HUES64 (cell line): ENCODE data around the gene TAS2R3.
"Not testable (repeated sequence)": the region's sequence is repeated elsewhere in the genome, so short reads cannot be mapped to it uniquely, and the experiment has no call there.

Experiments used
- H3K27ac ChIP-seq: 2 replicates; pipeline ENCODE4 v1.7.0; 2013; ENCODE audit warnings: low read depth, low read length, inconsistent platforms
- H3K27me3 ChIP-seq: 2 replicates; pipeline ENCODE4 v1.6.1; 2013; ENCODE audit warnings: mild to moderate bottlenecking, low read length; ENCODE audit not compliant: insufficient read depth
- H3K36me3 ChIP-seq: 2 replicates; pipeline ENCODE4 v1.6.1; 2013; ENCODE audit warnings: mild to moderate bottlenecking, low read length; ENCODE audit not compliant: insufficient read depth
- H3K4me1 ChIP-seq: 2 replicates; pipeline ENCODE4 v1.6.1; 2013; ENCODE audit warnings: mild to moderate bottlenecking, low read length, moderate library complexity; ENCODE audit not compliant: insufficient read depth
- H3K4me3 ChIP-seq: 2 replicates; pipeline ENCODE4 v1.5.1; 2013; ENCODE audit warnings: mild to moderate bottlenecking, low read length, moderate library complexity
- H3K9ac ChIP-seq: 2 replicates; pipeline ENCODE4 v1.6.1; 2013; ENCODE audit warnings: mild to moderate bottlenecking, low read depth, low read length
- H3K9me3 ChIP-seq: 2 replicates; pipeline ENCODE4 v1.6.1; 2013; ENCODE audit warnings: low read depth, low read length; ENCODE audit not compliant: insufficient read depth
- WGBS: fragments of 150-250, 120-280 bp; methylation state at CpG from one replicate; pipeline ENCODE4 v1.1.7; 2013; ENCODE audit warnings: missing lambda C conversion rate; 5-methylcytosine and 5-hydroxymethylcytosine counted together

Gene TAS2R3

DNA sequence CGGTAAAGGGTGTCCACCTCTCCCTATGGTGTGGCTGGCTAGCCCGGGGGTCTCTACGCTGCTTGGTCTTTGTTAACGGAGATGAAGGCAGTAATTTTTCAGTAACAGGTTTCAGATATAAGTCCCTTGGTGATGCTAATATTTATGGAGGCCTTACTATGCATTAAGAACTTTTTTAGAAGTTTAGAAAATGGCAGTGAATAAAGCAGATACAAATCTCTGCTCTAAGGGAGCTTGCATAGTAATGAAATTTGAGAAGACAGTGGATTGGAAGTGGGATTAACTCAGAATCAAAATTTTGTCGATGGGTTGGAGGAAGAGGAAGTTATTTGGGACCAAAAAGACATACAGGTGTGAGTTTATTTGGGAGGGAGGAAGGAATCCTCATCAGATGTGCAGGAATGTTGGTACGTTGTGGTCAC, 25.3 kb upstream of the TAS2R3 start:
- 0% methylated on average over 6 of the region's 6 CpGs for WGBS
- H3K36me3 ChIP-seq, result peaks cover 47% of the 10 kb centered on the region

DNA sequence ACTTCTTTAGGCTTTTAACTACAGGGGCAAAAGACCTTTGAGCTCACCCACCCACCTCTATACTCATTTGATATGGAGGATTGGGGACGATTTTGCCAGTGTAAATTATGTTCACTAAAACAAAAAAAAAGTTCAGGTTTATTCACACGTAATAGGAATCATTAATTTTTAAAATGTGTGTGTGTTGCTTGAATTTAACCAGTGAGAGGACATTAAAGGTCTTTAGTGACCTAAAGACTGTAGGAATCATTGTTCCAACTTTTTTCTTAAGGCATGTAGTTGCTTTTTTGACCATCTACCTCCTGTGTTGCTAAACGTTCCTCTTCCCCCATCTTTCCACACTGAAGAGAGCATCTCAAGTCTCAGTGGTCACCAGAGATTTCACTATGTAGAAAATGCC, 24.6 kb upstream of the TAS2R3 start:
- H3K9ac ChIP-seq, result peak overlapping the region; percentile 96
- H3K9me3 ChIP-seq, result no peaks in the 10 kb centered on the region
- no peak overlapping the region for H3K27ac ChIP-seq
- WGBS, result 88% methylated on average over 2 of the region's 3 CpGs
- H3K27me3 ChIP-seq, result no peaks in the 10 kb centered on the region
- peaks cover 53% of the 10 kb centered on the region for H3K36me3 ChIP-seq
- H3K4me1 ChIP-seq, result peaks cover 16% of the 10 kb centered on the region
- H3K4me3 ChIP-seq, result peak overlapping the region; percentile 96

More for the DNA sequence above, 25.3 kb upstream of the TAS2R3 start:
- peak overlapping the region; percentile 96 for H3K4me3 ChIP-seq
- peak overlapping the region; percentile 96 for H3K9ac ChIP-seq
- H3K9me3 ChIP-seq, result no peaks in the 10 kb centered on the region
- peaks cover 16% of the 10 kb centered on the region for H3K4me1 ChIP-seq
- H3K27ac ChIP-seq, result peak overlapping the region; percentile 74
- no peaks in the 10 kb centered on the region for H3K27me3 ChIP-seq

DNA sequence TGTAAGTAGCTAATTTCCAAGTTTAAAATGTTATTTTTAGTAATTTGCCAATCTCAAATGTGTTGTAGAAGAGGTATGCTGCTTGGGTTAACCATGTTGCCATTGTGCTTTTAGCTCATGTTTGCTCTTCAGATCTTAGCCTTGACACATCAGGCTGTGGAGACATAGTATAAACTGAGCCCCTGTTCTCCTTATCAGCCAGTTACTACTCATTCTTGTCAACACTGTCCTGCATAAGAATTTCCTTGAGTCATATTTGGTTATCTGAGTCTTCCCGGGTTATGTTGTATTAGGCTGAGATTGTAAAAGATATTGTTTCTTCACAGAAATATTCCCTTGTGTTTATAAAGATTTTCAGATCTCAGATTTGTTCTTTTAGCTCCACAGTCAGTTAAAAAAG, 21.7 kb upstream of the TAS2R3 start:
- Histone ChIP-seq H3K4me1 (peaks cover 13% of the 10 kb centered on the region), H3K27me3 (no peaks in the 10 kb centered on the region), H3K27ac (no peak overlapping the region), H3K36me3 (peaks cover 83% of the 10 kb centered on the region), H3K9me3 (no peaks in the 10 kb centered on the region), H3K4me3 (no peak overlapping the region), H3K9ac (no peak overlapping the region)
- no CpG with 5 or more reads among the region's 1 CpG for WGBS

DNA sequence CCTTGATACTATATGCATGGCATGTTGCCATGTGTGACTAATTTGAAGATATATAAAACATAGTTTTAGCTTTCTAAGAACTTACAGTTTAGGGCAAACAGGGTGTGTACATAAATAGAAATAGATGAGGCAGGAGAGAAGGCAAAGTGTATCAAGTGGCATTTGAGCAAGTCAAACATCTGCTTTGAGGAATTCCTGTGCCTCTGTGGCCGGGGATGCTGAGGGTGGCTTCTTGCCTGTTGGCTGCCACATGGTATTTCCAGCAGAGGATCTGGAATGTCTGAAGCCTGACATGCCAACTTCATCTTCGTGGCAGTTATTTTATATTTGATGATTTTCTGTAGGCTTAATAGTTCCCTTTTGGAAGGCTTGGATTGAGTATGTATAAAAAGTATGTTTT, 19.8 kb upstream of the TAS2R3 start:
- Histone ChIP-seq H3K36me3 (peaks cover 98% of the 10 kb centered on the region), H3K27me3 (no peaks in the 10 kb centered on the region), H3K4me3 (no peak overlapping the region), H3K4me1 (peaks cover 7% of the 10 kb centered on the region; the same call in 1 of the 2 replicates), H3K9ac (no peak overlapping the region), H3K27ac (no peak overlapping the region), H3K9me3 (peaks cover 2% of the 10 kb centered on the region; the same call in 1 of the 2 replicates)
- WGBS, result 92% methylated on average over 2 of the region's 2 CpGs

DNA sequence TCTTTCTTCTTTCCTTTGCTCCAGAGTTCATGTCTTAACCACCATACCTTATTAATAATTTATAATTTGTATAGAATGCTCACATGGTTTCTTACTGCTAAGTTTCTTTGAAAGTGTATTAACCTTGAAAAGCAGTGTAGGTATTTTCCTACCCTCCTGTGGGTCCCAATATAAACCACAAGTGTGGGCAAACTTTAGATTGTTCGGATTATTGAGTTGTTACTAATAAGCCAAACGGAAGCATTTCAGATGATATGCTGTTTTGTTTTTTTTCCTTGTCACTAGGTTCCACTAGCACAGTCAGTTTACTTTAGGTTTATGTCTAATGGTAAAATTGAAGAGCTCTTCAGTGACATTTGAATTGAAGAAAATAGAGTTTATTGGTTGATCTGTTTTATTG, 15.5 kb upstream of the TAS2R3 start:
- Histone ChIP-seq H3K9me3 (peaks cover 30% of the 10 kb centered on the region), H3K4me1 (no peaks in the 10 kb centered on the region), H3K4me3 (no peak overlapping the region), H3K9ac (no peak overlapping the region), H3K27ac (no peak overlapping the region), H3K27me3 (no peaks in the 10 kb centered on the region), H3K36me3 (peaks cover 99% of the 10 kb centered on the region)
- 96% methylated on average over 2 of the region's 2 CpGs for WGBS

DNA sequence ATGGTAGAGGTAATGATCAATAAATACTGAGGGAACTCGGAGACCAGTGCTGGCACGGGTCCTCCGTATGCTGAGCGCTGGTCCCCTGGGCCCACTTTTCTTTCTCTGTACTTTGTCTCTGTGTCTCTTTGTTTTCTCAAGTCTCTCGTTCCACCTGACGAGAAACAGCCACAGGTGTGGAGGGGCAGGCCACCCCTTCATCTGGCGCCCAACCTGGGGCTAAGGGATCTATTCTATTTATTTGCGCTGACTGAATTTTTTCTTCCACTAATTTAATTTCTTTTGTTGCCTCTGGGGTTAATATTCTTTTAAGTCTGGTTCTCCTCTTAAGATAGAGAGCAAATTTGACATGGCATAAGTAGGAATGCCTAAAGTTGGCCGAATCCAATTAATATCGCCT, 12.0 kb upstream of the TAS2R3 start:
- H3K27me3 ChIP-seq, H3K27ac ChIP-seq, H3K9ac ChIP-seq, H3K4me1 ChIP-seq, H3K4me3 ChIP-seq: not testable (repeated sequence)
- peaks cover 97% of the 10 kb centered on the region for H3K36me3 ChIP-seq
- 95% methylated on average over 8 of the region's 10 CpGs for WGBS
- peaks cover 30% of the 10 kb centered on the region for H3K9me3 ChIP-seq

DNA sequence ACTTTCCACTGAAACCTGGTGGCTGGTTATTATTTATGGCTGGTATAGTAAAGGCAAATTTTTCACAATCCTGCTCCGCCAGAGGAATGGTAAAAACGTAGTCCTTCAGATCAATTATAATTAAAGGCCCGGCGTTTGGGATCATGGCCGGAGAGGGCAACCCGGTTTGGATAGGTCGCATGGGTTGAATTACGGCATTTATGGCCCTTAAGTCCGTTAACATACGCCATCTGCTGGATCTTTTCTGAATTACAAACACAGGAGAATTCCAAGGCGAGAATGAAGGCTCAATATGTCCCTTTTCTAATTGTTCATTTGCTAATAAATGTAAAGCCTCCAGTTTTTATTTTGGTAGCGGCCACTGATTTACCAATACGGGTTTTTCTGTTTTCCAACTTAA, 11.3 kb upstream of the TAS2R3 start:
- Histone ChIP-seq H3K4me3 (no peak overlapping the region), H3K36me3 (peaks cover 97% of the 10 kb centered on the region), H3K4me1 (no peaks in the 10 kb centered on the region), H3K9me3 (peaks cover 30% of the 10 kb centered on the region), H3K9ac (no peak overlapping the region), H3K27me3 (no peaks in the 10 kb centered on the region), H3K27ac (no peak overlapping the region)
- WGBS, result 92% methylated on average over 13 of the region's 13 CpGs

DNA sequence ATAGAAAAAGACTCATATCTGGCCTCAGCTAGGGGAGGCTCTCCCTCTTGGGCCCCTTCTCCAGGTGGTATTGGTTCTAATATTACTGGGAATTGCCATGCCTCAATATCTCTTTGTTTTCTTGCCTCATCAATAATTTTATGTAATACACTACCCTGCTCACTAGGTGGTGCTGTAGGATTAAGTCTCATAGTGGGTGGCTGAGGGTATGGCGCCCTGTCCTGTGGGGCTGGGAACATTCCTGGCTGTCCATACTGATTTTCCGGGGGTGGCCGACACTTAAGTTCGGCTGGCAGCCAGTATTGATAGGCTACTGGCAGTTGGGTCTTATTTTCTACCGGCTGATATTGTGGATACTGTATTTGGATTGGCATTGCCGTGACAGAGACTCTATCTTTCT, 9.0 kb upstream of the TAS2R3 start:
- no peak overlapping the region for H3K4me3 ChIP-seq
- H3K9me3 ChIP-seq, result peaks cover 24% of the 10 kb centered on the region
- peaks cover 95% of the 10 kb centered on the region for H3K36me3 ChIP-seq
- H3K27ac ChIP-seq, result no peak overlapping the region
- no peaks in the 10 kb centered on the region for H3K4me1 ChIP-seq
- no peaks in the 10 kb centered on the region for H3K27me3 ChIP-seq
- 96% methylated on average over 6 of the region's 6 CpGs for WGBS
- no peak overlapping the region for H3K9ac ChIP-seq

DNA sequence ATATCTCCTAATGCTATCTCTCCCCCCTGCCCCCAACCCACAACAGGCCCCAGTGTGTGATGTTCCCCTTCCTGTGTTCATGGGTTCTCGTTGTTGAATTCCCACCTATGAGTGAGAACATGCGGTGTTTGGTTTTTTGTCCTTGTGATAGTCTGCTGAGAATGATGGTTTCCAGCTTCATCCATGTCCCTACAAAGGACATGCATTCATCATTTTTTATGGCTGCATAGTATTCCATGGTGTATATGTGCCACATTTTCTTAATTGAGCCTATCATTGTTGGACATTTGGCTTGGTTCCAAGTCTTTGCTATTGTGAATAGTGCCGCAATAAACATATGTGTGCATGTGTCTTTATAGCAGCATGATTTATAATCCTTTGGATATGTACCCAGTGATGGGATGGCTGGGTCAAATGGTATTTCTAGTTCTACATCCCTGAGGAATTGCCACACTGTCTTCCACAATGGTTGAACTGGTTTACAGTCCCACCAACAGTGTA, 6.2 kb downstream of the TAS2R3 start:
- not testable (repeated sequence) for H3K4me3 ChIP-seq, H3K9ac ChIP-seq, H3K27ac ChIP-seq, H3K27me3 ChIP-seq, H3K4me1 ChIP-seq, H3K9me3 ChIP-seq
- peaks cover 11% of the 10 kb centered on the region for H3K36me3 ChIP-seq
- WGBS, result 100% methylated on average over 2 of the region's 3 CpGs

DNA sequence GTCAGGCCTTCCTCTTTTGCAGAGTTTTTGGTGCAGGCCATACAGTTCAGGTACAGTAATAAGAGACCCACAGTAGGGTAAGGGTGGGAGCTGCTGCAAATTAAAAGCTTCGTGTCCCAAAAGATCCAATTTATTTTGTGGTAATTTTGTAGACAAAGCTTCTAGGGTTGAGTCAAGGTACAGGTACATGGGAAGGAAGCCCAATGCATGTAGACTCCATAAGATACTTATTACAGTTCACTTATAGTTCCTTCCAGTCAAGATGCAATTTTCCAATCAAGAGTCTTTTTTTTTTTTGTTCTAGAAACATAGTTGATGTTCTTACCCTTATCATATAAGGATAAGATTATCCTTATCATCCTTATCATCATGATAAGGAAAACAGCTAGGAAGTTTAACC, 12.5 kb downstream of the TAS2R3 start, which contains the start of gene TAS2R4:
TAS2R4 (plus strand) TSS at position 301 of the 400 bp plus-strand sequence. CDS start 1,815 bp downstream, outside the sequence.
- 93% methylated on average over 1 of the region's 1 CpG for WGBS
- peaks cover 45% of the 10 kb centered on the region for H3K36me3 ChIP-seq
- H3K9me3 ChIP-seq, result peaks cover 11% of the 10 kb centered on the region
- no peaks in the 10 kb centered on the region for H3K27me3 ChIP-seq
- no peak within 1 kb of the TSS for H3K27ac ChIP-seq
- no peak within 1 kb of the TSS for H3K4me3 ChIP-seq
- H3K9ac ChIP-seq, result no peak within 1 kb of the TSS
- H3K4me1 ChIP-seq, result no peaks in the 10 kb centered on the region

DNA sequence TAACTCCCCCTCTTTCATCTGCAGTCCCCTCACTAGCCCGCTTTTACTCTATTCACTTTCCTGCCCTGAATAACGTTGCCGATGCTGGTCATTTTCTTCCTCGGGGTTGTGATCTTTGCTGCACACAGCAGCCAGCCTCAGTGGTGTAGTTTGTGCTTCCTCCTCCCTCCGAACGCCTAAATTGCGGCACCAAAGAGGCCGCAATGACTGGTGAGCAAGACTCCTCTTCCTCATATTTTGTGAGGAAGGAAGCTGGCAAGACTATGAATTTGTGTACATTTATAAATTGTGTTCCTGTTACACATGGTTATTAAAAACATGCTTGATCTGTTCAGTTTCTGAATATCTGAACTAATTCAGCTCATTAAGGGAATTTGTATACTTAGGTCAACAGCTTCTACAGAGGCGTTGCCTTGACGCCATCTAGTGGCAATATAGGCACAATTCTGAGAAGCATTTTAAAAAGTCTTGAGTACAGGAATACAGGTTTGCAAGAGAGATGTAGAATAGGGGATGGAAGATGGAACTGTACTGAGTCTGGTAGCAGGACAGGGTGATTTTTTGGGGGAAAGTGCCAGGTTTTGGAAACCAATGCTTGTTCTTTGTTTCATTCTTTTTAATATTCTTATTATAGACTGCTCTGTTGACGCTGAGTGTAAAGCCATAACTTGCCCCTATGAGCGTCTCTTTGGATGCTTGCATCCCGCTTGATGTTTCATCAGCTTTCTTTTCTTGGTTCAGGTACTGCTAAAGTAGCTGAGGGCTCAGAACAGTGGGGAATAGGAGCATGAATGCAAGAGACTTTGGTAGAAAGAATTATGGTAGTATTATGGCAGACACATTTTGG, 22.0 kb downstream of the TAS2R3 start:
- Histone ChIP-seq H3K9me3 (no peaks in the 10 kb centered on the region), H3K27me3 (no peaks in the 10 kb centered on the region), H3K4me3 (no peak overlapping the region), H3K36me3 (peaks cover 18% of the 10 kb centered on the region), H3K4me1 (no peaks in the 10 kb centered on the region), H3K9ac (no peak overlapping the region), H3K27ac (no peak overlapping the region)
- 84% methylated on average over 12 of the region's 13 CpGs for WGBS
